Measurements from ENCODE around the gene KAZN.

DNA sequence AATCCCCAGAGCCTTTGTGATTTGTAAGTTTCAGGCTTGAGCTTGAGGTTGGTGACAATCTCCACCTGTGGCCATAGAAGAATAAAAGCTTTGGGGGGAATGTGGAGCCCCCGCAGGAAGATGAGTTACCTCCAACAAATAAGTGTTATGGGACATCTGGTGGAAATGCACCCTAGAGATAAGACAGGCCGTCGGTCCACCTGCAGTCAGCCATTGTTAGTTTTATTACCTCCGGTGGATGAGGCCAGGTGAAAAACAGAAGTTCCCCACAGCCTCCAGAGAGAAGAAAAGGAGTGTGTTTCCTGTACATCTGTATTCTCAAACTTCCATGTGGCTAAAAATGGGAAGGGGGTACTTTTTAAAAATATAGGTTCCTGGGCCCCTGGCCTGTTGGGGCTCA is 137.4 kb downstream of the KAZN start:
- TF ChIP-seq, protein P1, sequence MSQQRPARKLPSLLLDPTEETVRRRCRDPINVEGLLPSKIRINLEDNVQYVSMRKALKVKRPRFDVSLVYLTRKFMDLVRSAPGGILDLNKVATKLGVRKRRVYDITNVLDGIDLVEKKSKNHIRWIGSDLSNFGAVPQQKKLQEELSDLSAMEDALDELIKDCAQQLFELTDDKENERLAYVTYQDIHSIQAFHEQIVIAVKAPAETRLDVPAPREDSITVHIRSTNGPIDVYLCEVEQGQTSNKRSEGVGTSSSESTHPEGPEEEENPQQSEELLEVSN (IDR thresholded peaks at IDR 0.05; ENCODE audit: borderline replicate concordance, low read depth) = no peak
- TF ChIP-seq, protein P2, sequence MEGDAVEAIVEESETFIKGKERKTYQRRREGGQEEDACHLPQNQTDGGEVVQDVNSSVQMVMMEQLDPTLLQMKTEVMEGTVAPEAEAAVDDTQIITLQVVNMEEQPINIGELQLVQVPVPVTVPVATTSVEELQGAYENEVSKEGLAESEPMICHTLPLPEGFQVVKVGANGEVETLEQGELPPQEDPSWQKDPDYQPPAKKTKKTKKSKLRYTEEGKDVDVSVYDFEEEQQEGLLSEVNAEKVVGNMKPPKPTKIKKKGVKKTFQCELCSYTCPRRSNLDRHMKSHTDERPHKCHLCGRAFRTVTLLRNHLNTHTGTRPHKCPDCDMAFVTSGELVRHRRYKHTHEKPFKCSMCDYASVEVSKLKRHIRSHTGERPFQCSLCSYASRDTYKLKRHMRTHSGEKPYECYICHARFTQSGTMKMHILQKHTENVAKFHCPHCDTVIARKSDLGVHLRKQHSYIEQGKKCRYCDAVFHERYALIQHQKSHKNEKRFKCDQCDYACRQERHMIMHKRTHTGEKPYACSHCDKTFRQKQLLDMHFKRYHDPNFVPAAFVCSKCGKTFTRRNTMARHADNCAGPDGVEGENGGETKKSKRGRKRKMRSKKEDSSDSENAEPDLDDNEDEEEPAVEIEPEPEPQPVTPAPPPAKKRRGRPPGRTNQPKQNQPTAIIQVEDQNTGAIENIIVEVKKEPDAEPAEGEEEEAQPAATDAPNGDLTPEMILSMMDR (IDR thresholded peaks at IDR 0.05) = no peak
- TF ChIP-seq SREBF2 (IDR thresholded peaks at IDR 0.05) = no peak
- TF ChIP-seq, protein P3, sequence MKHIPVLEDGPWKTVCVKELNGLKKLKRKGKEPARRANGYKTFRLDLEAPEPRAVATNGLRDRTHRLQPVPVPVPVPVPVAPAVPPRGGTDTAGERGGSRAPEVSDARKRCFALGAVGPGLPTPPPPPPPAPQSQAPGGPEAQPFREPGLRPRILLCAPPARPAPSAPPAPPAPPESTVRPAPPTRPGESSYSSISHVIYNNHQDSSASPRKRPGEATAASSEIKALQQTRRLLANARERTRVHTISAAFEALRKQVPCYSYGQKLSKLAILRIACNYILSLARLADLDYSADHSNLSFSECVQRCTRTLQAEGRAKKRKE (CRISPR knock-in tag; IDR thresholded peaks at IDR 0.05; ENCODE audit: low read depth) = no peak

Data from A549 (cell line).